CD1c-positive myeloid dendritic cell (primary cell): Measurements from ENCODE around the gene LCOR.
"Not testable (repeated sequence)": the region's sequence is repeated elsewhere in the genome, so short reads cannot be mapped to it uniquely, and the experiment has no call there.

ENCODE experiments used
- DNase-seq: peaks from one replicate; pipeline ENCODE4 v3.0.0-alpha.2; 2016; ENCODE audit errors: extremely low spot score

LCOR gene

DNA sequence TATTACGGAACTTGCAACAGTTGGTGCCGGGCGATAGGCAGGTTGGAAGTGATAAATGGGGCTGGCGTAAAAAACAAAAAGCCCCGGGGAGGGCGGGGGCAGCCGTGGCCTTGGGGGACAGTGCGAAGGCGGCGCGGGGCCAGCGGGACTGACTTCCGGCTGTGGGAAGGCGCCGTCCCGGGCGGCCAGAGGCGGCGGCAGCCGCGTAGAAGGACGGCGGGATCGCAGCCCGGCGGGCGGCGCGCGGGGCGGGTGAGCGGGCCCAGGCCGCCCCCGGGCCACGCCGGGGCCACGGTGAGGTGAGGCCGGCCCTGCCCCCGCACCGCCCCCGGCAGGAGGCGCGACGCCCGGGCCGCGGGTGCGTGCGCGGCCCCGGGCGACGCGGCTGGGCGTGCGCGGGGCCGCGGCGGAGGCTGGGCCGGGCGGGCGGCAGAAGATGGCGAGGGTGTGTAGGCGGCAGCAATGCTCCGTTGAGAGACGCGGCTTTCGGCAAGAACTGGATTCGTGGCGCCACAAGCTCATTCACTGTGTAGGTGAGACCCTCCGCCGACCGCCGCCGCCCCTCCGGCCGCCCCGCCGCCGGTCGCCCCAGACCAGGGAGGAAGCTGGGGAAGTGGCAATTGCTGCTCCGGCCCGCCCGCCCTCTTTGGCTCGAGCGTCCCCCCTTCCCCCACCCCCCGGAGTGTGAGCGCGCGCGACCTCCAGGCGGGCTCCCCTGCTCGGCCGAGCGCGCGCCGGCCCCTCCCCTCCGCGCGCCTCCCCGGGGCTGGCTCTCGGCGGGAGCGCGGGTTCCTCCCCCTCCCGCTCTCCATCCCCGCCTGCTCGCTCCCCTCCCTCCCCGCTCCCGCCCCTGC is at the start of gene LCOR:
Gene LCOR (plus strand): TSS at position 432 of the 854 bp plus-strand sequence. CDS start 116,760 bp downstream, outside the sequence.
- peak; percentile 94 for DNase-seq

GRCh38 chr10:96784253-96784652 is 47.8 kb upstream of the LCOR start:
- no peak for DNase-seq

DNA sequence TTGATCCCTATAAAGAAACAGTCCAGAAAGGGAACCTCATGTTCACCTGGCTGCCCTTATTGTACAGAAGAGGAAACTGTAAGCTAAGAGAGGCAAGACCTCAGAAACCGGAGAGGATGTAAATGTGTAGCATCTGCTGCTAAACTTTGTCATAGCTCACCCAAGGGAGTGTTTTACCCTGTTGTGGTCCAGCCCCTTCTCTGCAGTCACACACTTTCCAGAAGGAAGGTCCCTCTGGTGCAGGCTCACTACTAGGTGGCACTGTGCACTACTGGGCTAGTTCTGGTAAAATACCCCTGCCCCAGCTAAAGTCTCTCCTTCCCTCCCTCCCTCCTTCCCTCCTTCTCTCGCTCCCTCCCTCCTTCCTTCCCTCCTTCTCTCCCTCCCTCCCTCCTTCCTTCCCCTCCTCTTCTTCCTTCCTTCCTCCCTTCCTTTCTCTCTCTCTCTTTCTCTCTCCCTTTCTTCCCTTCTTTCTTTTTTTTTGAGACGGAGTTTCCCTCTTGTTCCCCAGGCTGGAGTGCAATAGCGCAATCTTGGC is 42.5 kb upstream of the LCOR start:
- no peak for DNase-seq

DNA sequence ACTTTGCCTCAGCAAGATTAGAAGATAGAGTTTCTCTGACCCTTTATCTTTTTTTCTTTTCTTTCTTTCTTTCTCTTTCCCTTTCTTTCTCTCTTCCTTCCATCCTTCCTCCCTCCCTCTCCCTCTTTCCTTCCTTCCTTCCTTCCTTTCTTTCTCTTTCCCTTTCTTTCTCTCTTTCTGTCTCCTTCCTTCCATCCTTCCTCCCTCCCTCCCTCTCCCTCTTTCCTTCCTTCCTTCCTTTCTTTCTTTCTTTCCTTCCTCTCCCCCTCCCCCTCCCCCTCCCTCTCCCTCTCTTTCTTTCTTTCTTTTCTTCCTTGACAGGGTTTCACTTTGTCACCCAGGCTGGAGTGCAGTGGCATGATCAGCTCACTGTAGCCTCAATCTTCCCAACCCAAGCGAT is 40.2 kb upstream of the LCOR start:
- DNase-seq, result no peak

GRCh38 chr10:96794836-96795733 is 37.0 kb upstream of the LCOR start:
- DNase-seq, result no peak

DNA sequence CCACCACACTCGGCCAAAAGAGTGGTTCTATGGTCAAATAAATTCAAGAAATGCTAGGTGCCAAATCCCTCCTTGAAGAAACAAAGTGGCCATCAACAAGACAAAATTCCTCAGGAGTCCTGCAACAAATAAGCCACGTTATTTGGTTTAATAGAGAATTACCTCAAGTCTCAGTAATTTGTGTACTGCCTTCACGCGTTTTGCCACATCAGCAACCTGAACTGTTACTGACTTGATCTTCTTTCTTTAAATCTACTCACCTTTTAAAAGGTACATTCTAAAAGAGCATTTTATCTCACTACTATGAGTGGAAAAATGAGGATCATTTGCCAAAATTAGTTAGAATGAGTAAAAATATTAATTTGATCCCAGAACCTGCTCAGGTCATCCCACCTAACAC is 34.6 kb upstream of the LCOR start:
- DNase-seq, result no peak

- no peak for DNase-seq
Observed at GRCh38 chr10:96803288-96803664, 28.8 kb upstream of the LCOR start.

DNA sequence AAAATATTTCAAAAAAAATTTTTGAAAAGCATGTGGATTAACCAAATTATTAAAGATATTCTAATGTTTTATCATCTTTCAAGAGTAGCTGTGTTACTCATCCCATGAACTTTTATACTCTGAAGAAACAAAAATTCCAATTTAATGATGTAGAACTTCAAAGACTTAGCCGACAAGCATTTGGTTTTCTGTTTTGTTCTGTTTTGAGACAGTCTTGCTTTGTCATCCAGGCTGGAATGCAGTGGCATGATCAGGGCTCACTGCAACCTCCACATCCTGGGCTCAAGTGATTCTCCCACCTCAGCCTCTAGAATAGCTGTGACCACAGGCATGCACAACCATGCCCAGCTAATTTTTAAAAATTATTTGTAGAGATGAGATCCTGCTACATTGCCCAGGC is 17.8 kb upstream of the LCOR start:
- no peak for DNase-seq

DNA sequence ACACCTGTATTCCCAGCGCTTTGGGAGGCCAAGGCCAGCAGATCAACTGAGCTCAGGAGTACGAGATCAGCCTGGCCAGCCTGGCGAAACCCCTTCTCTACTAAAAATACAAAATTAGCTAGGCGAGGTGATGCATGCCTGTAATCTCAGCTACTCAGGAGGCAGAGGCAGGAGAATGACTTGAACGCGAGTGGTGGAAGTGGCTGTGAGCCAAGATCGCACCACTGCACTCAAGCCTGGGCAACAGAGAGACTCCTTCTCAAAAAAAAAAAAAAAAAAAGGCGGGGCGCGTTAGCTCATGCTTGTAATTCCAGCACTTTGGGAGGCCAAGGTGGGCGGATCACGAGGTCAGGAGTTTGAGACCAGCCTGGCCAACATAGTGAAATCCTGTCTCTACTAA is 13.1 kb upstream of the LCOR start:
- not testable (repeated sequence) for DNase-seq

- DNase-seq, result no peak
Observed at GRCh38 chr10:96820765-96821164, 11.3 kb upstream of the LCOR start.

- no peak for DNase-seq
Observed at GRCh38 chr10:96826438-96826837, 5.7 kb upstream of the LCOR start.

- no peak for DNase-seq
Observed at GRCh38 chr10:96828609-96829008, 3.5 kb upstream of the LCOR start.

GRCh38 chr10:96829029-96829773 is 2.9 kb upstream of the LCOR start:
- DNase-seq, result no peak

DNA sequence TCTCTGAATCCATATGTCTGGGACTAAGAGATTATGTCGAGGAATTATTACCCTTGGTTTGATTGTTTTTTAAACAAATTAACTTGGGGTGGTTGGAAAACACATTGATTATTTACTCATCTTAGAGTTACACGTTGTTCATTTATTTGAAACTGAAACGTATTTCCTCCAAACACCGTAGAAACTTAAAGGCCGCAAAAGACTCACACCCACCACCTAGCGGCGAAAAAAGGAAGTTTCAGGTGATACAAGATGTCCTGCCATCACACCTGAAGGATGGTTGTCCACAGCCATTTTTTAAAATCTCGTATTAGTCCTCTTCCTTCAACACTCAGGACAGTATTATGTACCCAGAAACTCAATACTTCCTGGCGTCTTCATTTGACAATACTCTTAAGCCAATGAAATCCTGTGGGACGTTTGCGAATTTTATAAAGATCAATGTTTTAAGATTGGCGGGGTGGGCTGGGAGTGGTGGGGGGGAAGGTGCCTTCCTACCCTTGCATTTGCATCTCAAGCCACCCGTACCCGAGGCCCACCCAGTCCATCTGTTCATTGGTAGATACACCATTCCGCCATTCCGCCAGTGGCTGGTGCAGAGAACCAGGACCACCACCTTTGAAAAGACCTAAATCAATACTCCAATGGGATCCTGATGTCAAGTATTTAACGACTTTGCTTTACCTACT is 1.4 kb upstream of the LCOR start:
- DNase-seq, result peak; percentile 83

DNA sequence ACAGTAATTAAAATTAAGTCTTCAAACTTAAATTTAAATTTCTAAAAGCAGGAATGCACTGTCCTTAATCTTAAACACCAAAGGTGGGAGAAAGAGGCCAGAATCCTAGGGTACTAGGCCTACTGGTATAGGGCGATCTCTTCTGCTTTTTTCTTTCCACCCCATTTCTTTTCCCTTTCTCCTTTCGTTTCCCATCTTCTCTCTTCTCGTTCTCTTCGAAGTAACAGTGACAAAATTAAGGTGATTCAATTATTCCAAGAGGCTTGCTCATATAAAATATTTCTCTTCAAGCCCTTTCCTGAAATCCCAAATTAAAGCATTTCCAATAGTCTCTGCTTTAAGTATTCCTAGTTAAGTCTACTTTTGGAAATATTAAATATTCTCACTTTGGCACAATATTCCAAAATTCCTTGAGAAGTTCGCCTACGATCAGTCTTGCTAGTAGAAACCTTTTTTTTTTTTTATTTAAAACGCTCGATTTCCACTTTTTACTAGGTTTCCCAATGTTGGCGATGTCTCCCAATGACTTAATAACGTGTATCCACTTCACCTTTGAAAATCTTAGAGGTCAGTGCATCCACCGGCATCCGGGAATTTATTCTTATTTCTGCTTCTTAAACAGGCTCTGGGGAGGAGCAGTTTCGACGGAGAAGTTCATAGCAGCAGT is 765 bp upstream of the LCOR start:
- DNase-seq, result no peak

DNA sequence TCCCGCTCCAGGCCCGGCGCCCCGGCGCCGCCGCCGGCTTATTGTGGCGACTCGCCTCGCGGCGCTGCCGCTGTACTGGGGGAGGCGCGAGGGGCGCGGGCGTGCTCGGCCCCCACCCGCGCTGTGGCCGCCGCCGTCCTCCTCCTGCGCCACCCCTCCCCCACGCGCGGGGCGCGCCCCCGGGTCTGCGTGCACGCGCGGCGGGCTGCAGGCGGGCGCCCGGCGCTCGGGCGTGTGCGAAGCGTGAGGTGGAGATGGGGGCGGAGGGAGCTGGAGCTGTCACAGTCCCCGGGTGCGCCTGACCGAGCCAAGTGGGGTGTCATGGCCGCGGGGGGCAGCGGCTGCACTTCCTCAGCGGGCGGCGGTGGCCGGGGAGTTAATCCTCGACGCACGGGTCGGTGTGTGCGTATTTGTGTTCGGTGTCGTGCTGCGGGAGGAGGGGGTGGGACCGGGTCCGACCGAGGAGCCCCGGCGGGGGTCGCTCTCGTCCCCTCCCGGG is 672 bp downstream of the LCOR start:
- DNase-seq, result peak; percentile 93

DNA sequence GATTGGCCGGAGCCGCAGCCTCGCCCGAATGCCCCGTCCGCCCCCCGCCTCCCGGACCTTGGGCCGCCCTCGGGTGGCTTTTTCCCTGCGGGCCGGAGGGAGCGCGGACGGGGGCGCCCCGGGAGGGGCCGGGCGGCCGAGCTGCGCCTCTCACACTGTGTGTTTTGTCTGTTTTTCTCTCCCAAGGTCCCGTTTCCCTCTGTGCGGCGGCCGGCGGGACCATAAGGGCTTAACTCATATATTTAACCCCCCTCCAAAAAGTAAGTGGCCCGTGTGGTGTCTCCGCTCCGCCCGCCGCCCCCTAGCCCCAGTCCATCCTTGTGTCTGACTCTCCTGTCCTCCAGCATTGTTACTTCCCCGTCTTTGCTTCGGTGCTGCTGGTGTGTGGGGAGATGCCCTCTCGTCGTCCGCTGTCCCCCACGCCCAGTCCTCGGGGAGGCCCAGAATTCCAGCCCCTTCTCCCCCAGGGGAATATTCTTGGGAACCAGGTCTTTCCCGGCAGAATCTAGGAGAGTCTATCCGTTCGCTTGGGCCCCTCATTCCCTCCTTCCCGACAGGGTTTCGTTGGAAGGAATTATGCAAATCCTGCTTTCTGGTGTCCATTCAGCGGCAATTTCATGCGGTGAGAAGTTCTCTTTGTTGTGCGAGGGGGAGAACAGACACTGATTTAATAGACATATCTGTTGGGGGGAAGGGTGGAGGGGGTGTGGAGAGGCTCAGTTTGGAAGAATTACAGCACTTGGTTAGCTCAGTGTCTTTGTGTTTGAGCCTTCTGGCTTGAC is 1.3 kb downstream of the LCOR start:
- DNase-seq, result peak; percentile 40

- DNase-seq, result no peak
Observed at GRCh38 chr10:96834120-96834519, 2.0 kb downstream of the LCOR start.

DNA sequence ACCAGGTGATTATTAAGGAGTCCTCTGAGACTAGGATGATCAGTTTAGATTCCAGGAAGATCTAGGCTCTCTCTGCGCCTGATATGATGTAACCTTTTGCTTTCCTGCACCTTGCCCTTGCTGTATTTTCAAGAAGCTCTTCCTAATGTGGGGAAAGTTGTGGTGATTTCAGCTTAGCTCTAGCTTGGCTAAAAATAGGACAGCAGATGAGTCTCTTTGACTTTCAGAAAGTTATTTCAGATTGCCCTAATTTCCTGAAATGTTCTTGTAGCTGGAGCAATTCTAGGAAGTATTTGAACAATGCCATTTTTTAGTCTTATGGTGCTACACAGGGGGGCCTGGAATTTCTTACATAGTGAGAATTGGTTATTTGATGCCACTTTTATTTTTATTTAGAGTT is 3.8 kb downstream of the LCOR start:
- DNase-seq, result no peak

- DNase-seq, result no peak
Observed at GRCh38 chr10:96838529-96838928, 6.4 kb downstream of the LCOR start.
